Activated CD4-positive, alpha-beta memory T cell treated with anti-CD3 and anti-CD28 coated beads for 36 hours (primary cell): ENCODE measurements around the gene AKIRIN2. TPM values are rescaled to one million over a fixed set of nuclear protein-coding genes. Genes with fewer than 3 reads are reported as not detected.

Source experiments
- CTCF ChIA-PET: fragments of 350-600 bp; sonication (Branson Sonifier 250); formaldehyde crosslinking; loops from one replicate; lab custom pipeline; 2021; ENCODE audit warnings: antibody characterized with exemption, inconsistent platforms; lab: Charles Lee
- POLR2A ChIA-PET: fragments of 350-600 bp; sonication (Branson Sonifier 250); formaldehyde crosslinking; loops from one replicate; lab custom pipeline; 2021; ENCODE audit warnings: antibody characterized with exemption; lab: Charles Lee
- DNase-seq: peaks from one replicate; pipeline ENCODE4 v3.0.0-alpha.2; 2020
- H3K27ac Mint-ChIP-seq: one replicate; pipeline ENCODE4 v1.8.0; 2021; ENCODE audit warnings: mixed read lengths
- H3K27me3 Mint-ChIP-seq: one replicate; pipeline ENCODE4 v1.8.0; 2021; ENCODE audit warnings: mixed read lengths
- H3K36me3 Mint-ChIP-seq: one replicate; pipeline ENCODE4 v1.8.0; 2021; ENCODE audit warnings: mixed read lengths
- H3K4me1 Mint-ChIP-seq: one replicate; pipeline ENCODE4 v1.8.0; 2021; ENCODE audit warnings: low read depth, mixed read lengths
- H3K4me3 Mint-ChIP-seq: one replicate; pipeline ENCODE4 v1.8.0; 2021; ENCODE audit warnings: mild to moderate bottlenecking, mixed read lengths
- H3K9me3 Mint-ChIP-seq: one replicate; pipeline ENCODE4 v1.8.0; 2021; ENCODE audit warnings: mixed read lengths
- intact Hi-C: fragments of 100-400 bp; cut with micrococcal nuclease; formaldehyde crosslinking; loops from one replicate; pipeline ENCODE4 v1.15.1; 2023
- total RNA-seq, 2 experiments: library from RNA; stranded (reverse); gene quantifications; one replicate each; pipeline ENCODE4 v1.2.3, GENCODE V29; 2021

Gene AKIRIN2
- 10 to 100 TPM; 45.7 to 46.0 TPM for total RNA-seq

- POLR2A ChIA-PET: interaction anchor here (0.9 to 2.6 kb wide), 13 partner anchors 12 to 112 kb away, joined by 3 to 10 read pairs (median 5); partner anchors contain the start of genes ORC3 and RARS2
- intact Hi-C loops: loop anchor here (1.0 to 5.0 kb wide), 11 partner anchors 40 to 1378 kb away; partner anchors contain the start of genes CFAP206, ORC3, PNRC1 and RNGTT
Observed at GRCh38 chr6:87701676-87702588, at the start of gene AKIRIN2. Gene AKIRIN2 (minus strand): TSS chr6:87702233. CDS start chr6:87701684, 549 bp downstream.

GRCh38 chr6:87747646-87748045 is 45.6 kb upstream of the AKIRIN2 start:
- H3K36me3 Mint-ChIP-seq: no peaks in the 10 kb centered on the region
- DNase-seq: no peak
- H3K27ac Mint-ChIP-seq: no peak overlapping the region
- ChIA-PET POLR2A (no interaction called here), CTCF (no interaction called here)
- peaks cover 8% of the 10 kb centered on the region for H3K4me1 Mint-ChIP-seq
- intact Hi-C loops: no loop called here
- H3K4me3 Mint-ChIP-seq: no peak overlapping the region
- H3K9me3 Mint-ChIP-seq: no peaks in the 10 kb centered on the region
- H3K27me3 Mint-ChIP-seq: no peaks in the 10 kb centered on the region

More at GRCh38 chr6:87701676-87702588, at the start of gene AKIRIN2:
- peak; percentile 98 for DNase-seq
- Mint-ChIP-seq H3K4me1 (peaks cover 43% of the 10 kb centered on the region), H3K27ac (peak within 1 kb of the TSS; percentile 91), H3K27me3 (no peaks in the 10 kb centered on the region), H3K4me3 (peak within 1 kb of the TSS; percentile 86), H3K36me3 (peaks cover 22% of the 10 kb centered on the region), H3K9me3 (no peaks in the 10 kb centered on the region)
- CTCF ChIA-PET: no interaction called here

GRCh38 chr6:87745966-87746721 is 44.1 kb upstream of the AKIRIN2 start:
- no peak overlapping the region for H3K4me3 Mint-ChIP-seq
- CTCF ChIA-PET: interaction anchor here (0.7 to 1.0 kb wide), 2 partner anchors 33 to 53 kb away, joined by 3 to 4 read pairs; no protein-coding TSS in a partner anchor
- H3K4me1 Mint-ChIP-seq: peaks cover 20% of the 10 kb centered on the region
- DNase-seq: no peak
- no peaks in the 10 kb centered on the region for H3K27me3 Mint-ChIP-seq
- POLR2A ChIA-PET: no interaction called here
- H3K9me3 Mint-ChIP-seq: no peaks in the 10 kb centered on the region
- H3K36me3 Mint-ChIP-seq: peaks cover 3% of the 10 kb centered on the region
- H3K27ac Mint-ChIP-seq: no peak overlapping the region
- intact Hi-C loops: no loop called here

- Mint-ChIP-seq H3K27ac (no peak overlapping the region), H3K4me1 (peaks cover 30% of the 10 kb centered on the region), H3K27me3 (no peaks in the 10 kb centered on the region), H3K4me3 (no peak overlapping the region), H3K36me3 (peaks cover 3% of the 10 kb centered on the region), H3K9me3 (no peaks in the 10 kb centered on the region)
- ChIA-PET POLR2A (no interaction called here), CTCF (no interaction called here)
- intact Hi-C loops: no loop called here
- no peak for DNase-seq
Observed at GRCh38 chr6:87743454-87743853, 41.4 kb upstream of the AKIRIN2 start.

GRCh38 chr6:87742106-87742505 is 40.1 kb upstream of the AKIRIN2 start:
- Mint-ChIP-seq H3K4me1 (peaks cover 44% of the 10 kb centered on the region), H3K36me3 (peaks cover 3% of the 10 kb centered on the region), H3K27ac (peak overlapping the region; percentile 82), H3K9me3 (no peaks in the 10 kb centered on the region), H3K4me3 (peak overlapping the region; percentile 16), H3K27me3 (no peaks in the 10 kb centered on the region)
- intact Hi-C loops: loop anchor here (1.0 kb wide), 4 partner anchors 10 to 66 kb away; partner anchors contain the start of gene AKIRIN2
- CTCF ChIA-PET: no interaction called here
- peak; percentile 90 for DNase-seq
- POLR2A ChIA-PET: interaction anchor here (0.8 to 1.3 kb wide), 3 partner anchors 19 to 44 kb away, joined by 3 to 10 read pairs (median 5); no protein-coding TSS in a partner anchor

GRCh38 chr6:87741001-87741650 is 39.1 kb upstream of the AKIRIN2 start:
- Mint-ChIP-seq H3K27me3 (no peaks in the 10 kb centered on the region), H3K4me3 (no peak overlapping the region), H3K27ac (no peak overlapping the region), H3K36me3 (peaks cover 3% of the 10 kb centered on the region), H3K9me3 (no peaks in the 10 kb centered on the region), H3K4me1 (peaks cover 47% of the 10 kb centered on the region)
- intact Hi-C loops: no loop called here
- ChIA-PET CTCF (no interaction called here), POLR2A (interaction anchor here (0.8 to 1.3 kb wide), 3 partner anchors 18 to 43 kb away, joined by 3 to 10 read pairs (median 5); no protein-coding TSS in a partner anchor)
- DNase-seq: no peak

- intact Hi-C loops: loop anchor here (1.0 to 2.0 kb wide), 6 partner anchors 8 to 584 kb away; partner anchors contain the start of gene ZNF292
- H3K4me1 Mint-ChIP-seq: peaks cover 45% of the 10 kb centered on the region
Observed at GRCh38 chr6:87738744-87739143, 36.7 kb upstream of the AKIRIN2 start.

GRCh38 chr6:87738000-87738399 is 36.0 kb upstream of the AKIRIN2 start:
- POLR2A ChIA-PET: interaction anchor here (1.0 to 2.6 kb wide), 7 partner anchors 14 to 85 kb away, joined by 4 to 10 read pairs (median 7); partner anchors contain the start of gene AKIRIN2

More at GRCh38 chr6:87738744-87739143, 36.7 kb upstream of the AKIRIN2 start:
- DNase-seq: no peak
- Mint-ChIP-seq H3K27me3 (no peaks in the 10 kb centered on the region), H3K27ac (peak overlapping the region; percentile 73), H3K4me3 (peak overlapping the region; percentile 16), H3K36me3 (peaks cover 3% of the 10 kb centered on the region), H3K9me3 (peaks cover 2% of the 10 kb centered on the region)
- CTCF ChIA-PET: interaction anchor here (0.9 kb wide), 1 partner anchor 43 kb away, joined by 3 read pairs; no protein-coding TSS in a partner anchor
- POLR2A ChIA-PET: interaction anchor here (1.0 to 2.6 kb wide), 10 partner anchors 9 to 86 kb away, joined by 3 to 10 read pairs (median 6); partner anchors contain the start of gene AKIRIN2

GRCh38 chr6:87736809-87737540 is 34.9 kb upstream of the AKIRIN2 start:
- peaks cover 2% of the 10 kb centered on the region for H3K9me3 Mint-ChIP-seq
- H3K4me3 Mint-ChIP-seq: no peak overlapping the region
- ChIA-PET CTCF (interaction anchor here (0.9 kb wide), 1 partner anchor 20 kb away, joined by 3 read pairs; no protein-coding TSS in a partner anchor), POLR2A (interaction anchor here (1.8 to 2.6 kb wide), 2 partner anchors 13 to 20 kb away, joined by 7 to 9 read pairs; no protein-coding TSS in a partner anchor)
- H3K36me3 Mint-ChIP-seq: no peaks in the 10 kb centered on the region
- H3K4me1 Mint-ChIP-seq: peaks cover 41% of the 10 kb centered on the region
- intact Hi-C loops: no loop called here
- DNase-seq: peak; percentile 33
- no peaks in the 10 kb centered on the region for H3K27me3 Mint-ChIP-seq
- H3K27ac Mint-ChIP-seq: peak overlapping the region; percentile 86

More at GRCh38 chr6:87738000-87738399, 36.0 kb upstream of the AKIRIN2 start:
- DNase-seq: no peak
- Mint-ChIP-seq H3K36me3 (peaks cover 3% of the 10 kb centered on the region), H3K27ac (peak overlapping the region; percentile 73), H3K9me3 (peaks cover 2% of the 10 kb centered on the region), H3K27me3 (no peaks in the 10 kb centered on the region), H3K4me1 (peaks cover 44% of the 10 kb centered on the region), H3K4me3 (no peak overlapping the region)
- intact Hi-C loops: loop anchor here (1.0 to 2.0 kb wide), 6 partner anchors 8 to 583 kb away; partner anchors contain the start of gene ZNF292
- CTCF ChIA-PET: interaction anchor here (0.9 kb wide), 1 partner anchor 19 kb away, joined by 3 read pairs; no protein-coding TSS in a partner anchor
